BE2C (cell line): ENCODE data around the gene NLGN3.

Experiments
- DNase-seq: peaks from one replicate; pipeline ENCODE4 v3.0.0-alpha.2; 2020
- H3K27me3 ChIP-seq: fragments of 250-450 bp; sonication (Bioruptor Pico); 2 replicates; pipeline ENCODE4 v1.5.1; 2020; ENCODE audit warnings: mild to moderate bottlenecking
- H3K36me3 ChIP-seq: fragments of 250-450 bp; sonication (Bioruptor Pico); 2 replicates; pipeline ENCODE4 v1.5.1; 2020; ENCODE audit warnings: mild to moderate bottlenecking
- H3K4me1 ChIP-seq: fragments of 250-450 bp; sonication (Bioruptor Pico); 2 replicates; pipeline ENCODE4 v1.5.1; 2020
- H3K4me3 ChIP-seq: 2 replicates; pipeline ENCODE4 v1.5.1; 2011; ENCODE audit warnings: low read depth, low read length
- H3K9me3 ChIP-seq: fragments of 250-450 bp; sonication (Bioruptor Pico); 2 replicates; pipeline ENCODE4 v1.5.1; 2020
- CTCF ChIP-seq: IDR thresholded peaks from 2 replicates; pipeline ENCODE4 v1.5.1; 2012; ENCODE audit warnings: mild to moderate bottlenecking, low read depth, low read length

NLGN3 gene

GRCh38 chrX:71199252-71200008 is 54.8 kb downstream of the NLGN3 start:
- no peak for DNase-seq
- no peak for TF ChIP-seq CTCF
- no peaks in the 10 kb centered on the region for H3K4me1 ChIP-seq
- no peaks in the 10 kb centered on the region for H3K36me3 ChIP-seq
- H3K9me3 ChIP-seq: no peaks in the 10 kb centered on the region
- H3K27me3 ChIP-seq: no peaks in the 10 kb centered on the region
- H3K4me3 ChIP-seq: no peak overlapping the region

GRCh38 chrX:71210816-71211215 is 66.2 kb downstream of the NLGN3 start:
- no peak for TF ChIP-seq CTCF
- H3K27me3 ChIP-seq: no peaks in the 10 kb centered on the region

GRCh38 chrX:71212536-71212935 is 67.9 kb downstream of the NLGN3 start:
- no peak for TF ChIP-seq CTCF
- no peak for DNase-seq
- Histone ChIP-seq H3K27me3 (no peaks in the 10 kb centered on the region), H3K4me3 (no peak overlapping the region), H3K9me3 (no peaks in the 10 kb centered on the region), H3K4me1 (no peaks in the 10 kb centered on the region), H3K36me3 (no peaks in the 10 kb centered on the region)

More at GRCh38 chrX:71210816-71211215, 66.2 kb downstream of the NLGN3 start:
- Histone ChIP-seq H3K36me3 (no peaks in the 10 kb centered on the region), H3K4me1 (no peaks in the 10 kb centered on the region), H3K4me3 (no peak overlapping the region), H3K9me3 (no peaks in the 10 kb centered on the region)
- DNase-seq: no peak

- no peak for DNase-seq
- H3K4me3 ChIP-seq: no peak overlapping the region
- no peaks in the 10 kb centered on the region for H3K9me3 ChIP-seq
- no peak for TF ChIP-seq CTCF
- no peaks in the 10 kb centered on the region for H3K36me3 ChIP-seq
- no peaks in the 10 kb centered on the region for H3K4me1 ChIP-seq
- no peaks in the 10 kb centered on the region for H3K27me3 ChIP-seq
Observed at GRCh38 chrX:71214152-71214551, 69.5 kb downstream of the NLGN3 start.

GRCh38 chrX:71214604-71215337 is 70.1 kb downstream of the NLGN3 start:
- Histone ChIP-seq H3K4me3 (no peak overlapping the region), H3K36me3 (no peaks in the 10 kb centered on the region), H3K4me1 (no peaks in the 10 kb centered on the region), H3K9me3 (no peaks in the 10 kb centered on the region), H3K27me3 (no peaks in the 10 kb centered on the region)
- TF ChIP-seq CTCF: no peak
- DNase-seq: no peak
